Measurements from ENCODE around the gene CCHCR1.

Gene CCHCR1

DNA sequence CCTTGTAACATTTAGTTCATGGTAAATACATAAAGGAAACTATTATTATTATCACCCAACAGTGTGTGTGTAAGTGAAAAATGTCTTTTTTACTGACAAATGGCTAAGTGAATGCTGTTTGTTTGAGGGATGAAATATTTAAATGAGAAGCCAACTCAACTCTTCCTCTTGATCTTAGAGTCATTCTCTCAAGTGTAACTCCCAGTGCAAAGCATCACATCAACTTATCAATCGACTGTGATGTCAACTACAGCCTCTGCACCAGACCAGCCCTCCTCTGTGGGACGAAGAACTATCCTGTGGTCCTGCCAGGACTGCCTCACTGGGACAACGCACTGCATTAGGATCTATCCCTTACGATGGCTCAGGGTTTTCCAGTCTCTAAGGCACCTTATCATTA lies 50.5 kb downstream of the CCHCR1 start:
- no peak for DNase-seq (ENCODE audit: low read depth)

GRCh38 chr6:31103136-31103535 lies 54.5 kb downstream of the CCHCR1 start:
- no peak for DNase-seq (ENCODE audit: low read depth)

GRCh38 chr6:31098449-31098938 lies 59.1 kb downstream of the CCHCR1 start:
- DNase-seq (ENCODE audit: low read depth), result no peak

- no peak for DNase-seq (ENCODE audit: low read depth)
Measured at GRCh38 chr6:31096656-31097055, 60.9 kb downstream of the CCHCR1 start.

DNA sequence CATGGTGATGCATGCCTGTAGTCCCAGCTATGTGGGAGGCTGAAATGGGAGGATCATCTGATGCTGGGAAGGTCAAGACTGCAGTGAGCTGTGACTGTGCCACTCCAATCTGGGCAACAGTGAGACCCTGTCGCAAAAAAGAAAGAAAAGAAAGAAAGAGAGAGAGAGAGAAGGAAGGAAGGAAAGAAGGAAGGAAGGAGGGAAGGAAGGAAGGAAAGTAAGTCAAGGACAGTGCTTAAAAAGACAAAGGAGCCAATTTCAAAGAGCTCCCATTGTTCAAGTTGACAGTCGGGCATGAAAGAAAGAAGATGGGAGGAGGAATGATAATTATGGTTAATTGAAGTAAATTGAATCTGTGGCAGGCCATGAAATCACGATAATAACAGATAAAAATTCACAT lies 61.4 kb downstream of the CCHCR1 start:
- DNase-seq (ENCODE audit: low read depth), result no peak

- DNase-seq (ENCODE audit: low read depth), result no peak
Measured at GRCh38 chr6:31094389-31094881, 63.2 kb downstream of the CCHCR1 start.

- no peak for DNase-seq (ENCODE audit: low read depth)
Measured at GRCh38 chr6:31092769-31093505, 64.7 kb downstream of the CCHCR1 start.

Measured in ELR (cell line).